Neural progenitor cell (in vitro differentiated cells): ENCODE data around the gene FAM13B. TPM values are rescaled to one million over a fixed set of nuclear protein-coding genes. Genes with fewer than 3 reads are reported as not detected.

ENCODE experiments used
- DNase-seq: peaks from one replicate; pipeline ENCODE4 v3.0.0-alpha.2; 2016; ENCODE audit warnings: low spot score
- H2AFZ ChIP-seq: fragments of 200-600 bp; sonication (generic); replicated peaks from 2 replicates; pipeline ENCODE4 v1.6.1; 2016; ENCODE audit warnings: antibody characterized with exemption
- H3F3A ChIP-seq: fragments of 200-600 bp; sonication (generic); 2 replicates; pipeline ENCODE4 v1.6.1; 2016; ENCODE audit warnings: antibody characterized with exemption, low read depth
- H3K27ac ChIP-seq: fragments of 200-600 bp; sonication (generic); 2 replicates; pipeline ENCODE4 v1.5.1; 2016; ENCODE audit warnings: mild to moderate bottlenecking
- H3K27me3 ChIP-seq: fragments of 200-600 bp; sonication (generic); 2 replicates; pipeline ENCODE4 v1.6.1; 2016; ENCODE audit warnings: mild to moderate bottlenecking, moderate library complexity
- H3K36me3 ChIP-seq: fragments of 200-600 bp; sonication (generic); 2 replicates; pipeline ENCODE4 v1.5.1; 2016
- H3K4me1 ChIP-seq: fragments of 200-600 bp; sonication (generic); 2 replicates; pipeline ENCODE4 v1.6.1; 2016; ENCODE audit warnings: mixed run types
- H3K4me2 ChIP-seq: fragments of 200-600 bp; sonication (generic); 2 replicates; pipeline ENCODE4 v1.6.1; 2016
- H3K4me3 ChIP-seq: fragments of 200-600 bp; sonication (generic); 2 replicates; pipeline ENCODE4 v1.5.1; 2016
- H3K79me2 ChIP-seq: fragments of 200-600 bp; sonication (generic); 2 replicates; pipeline ENCODE4 v1.6.1; 2016; ENCODE audit warnings: low read depth
- H3K9ac ChIP-seq: fragments of 200-600 bp; sonication (generic); 2 replicates; pipeline ENCODE4 v1.6.1; 2016
- H3K9me3 ChIP-seq: fragments of 200-600 bp; sonication (generic); 2 replicates; pipeline ENCODE4 v1.5.1; 2016; ENCODE audit warnings: low read depth
- H4K20me1 ChIP-seq: fragments of 200-600 bp; sonication (generic); 2 replicates; pipeline ENCODE4 v1.6.1; 2016; ENCODE audit warnings: low read depth
- H3K27ac Mint-ChIP-seq: 3 replicates; pipeline ENCODE4 v1.8.0; 2021; ENCODE audit warnings: mixed read lengths
- H3K27me3 Mint-ChIP-seq: 2 replicates; pipeline ENCODE4 v1.8.0; 2022; ENCODE audit warnings: low read depth, mild to moderate bottlenecking, inconsistent platforms, moderate library complexity, mixed read lengths; ENCODE audit not compliant: insufficient read depth
- H3K36me3 Mint-ChIP-seq: 3 replicates; pipeline ENCODE4 v1.8.0; 2021; ENCODE audit warnings: mixed read lengths
- H3K4me1 Mint-ChIP-seq: 3 replicates; pipeline ENCODE4 v1.8.0; 2021; ENCODE audit warnings: mixed read lengths
- H3K4me3 Mint-ChIP-seq: 3 replicates; pipeline ENCODE4 v1.8.0; 2021; ENCODE audit warnings: mild to moderate bottlenecking, moderate library complexity, mixed read lengths
- H3K9me3 Mint-ChIP-seq: 3 replicates; pipeline ENCODE4 v1.8.0; 2020; ENCODE audit warnings: mixed read lengths
- EZH2 ChIP-seq: fragments of 200-600 bp; sonication (generic); IDR thresholded peaks from 2 replicates; pipeline ENCODE4 v1.6.1; 2017; ENCODE audit warnings: antibody characterized with exemption, mild to moderate bottlenecking, moderate library complexity
- EZH2phosphoT487 ChIP-seq: fragments of 200-600 bp; sonication (generic); IDR thresholded peaks from 2 replicates; pipeline ENCODE4 v1.6.1; 2017; ENCODE audit warnings: antibody characterized with exemption
- total RNA-seq: library from RNA; depleted of rRNA; stranded (reverse); fragments of >200 nt; gene quantifications from 2 replicates; pipeline ENCODE4 v1.2.3, GENCODE V29; 2015; ENCODE audit warnings: low replicate concordance
- TF ChIP-seq, protein P1 (sequence below): fragments of 200-600 bp; sonication (generic); IDR thresholded peaks from 2 replicates; pipeline ENCODE4 v1.5.1; 2017; ENCODE audit warnings: antibody characterized with exemption, mild to moderate bottlenecking

The FAM13B gene
- total RNA-seq, 1 donor from 2014 or later = 41.7 TPM

DNA sequence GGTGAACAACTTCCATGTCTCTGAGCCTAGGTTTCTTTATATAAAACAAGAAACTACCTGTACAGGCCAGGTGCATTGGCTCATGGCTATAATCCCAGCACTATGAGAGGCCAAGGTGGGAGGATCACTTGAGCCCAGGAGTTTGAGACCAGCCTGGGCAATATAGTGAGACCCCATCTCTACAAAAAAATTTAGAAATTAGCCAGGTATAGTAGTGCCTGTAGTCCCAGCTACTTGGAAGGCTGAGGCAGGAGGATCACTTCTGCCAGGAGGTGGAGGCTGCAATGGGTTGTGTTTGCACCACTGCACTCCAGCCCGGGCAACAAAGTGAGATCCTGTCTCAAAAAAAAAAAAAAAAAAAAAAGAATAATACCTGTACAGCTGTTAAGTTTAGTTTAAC lies 11.1 kb downstream of the FAM13B start:
- no peaks in the 10 kb centered on the region for H3F3A ChIP-seq
- no peak overlapping the region for H3K27ac ChIP-seq
- no peak overlapping the region for H3K4me3 Mint-ChIP-seq
- H3K36me3 ChIP-seq = peaks cover 5% of the 10 kb centered on the region
- no peak overlapping the region for H3K9ac ChIP-seq
- no peak overlapping the region for H2AFZ ChIP-seq
- H3K4me3 ChIP-seq = no peak overlapping the region
- peaks cover 54% of the 10 kb centered on the region for H4K20me1 ChIP-seq
- peaks cover 3% of the 10 kb centered on the region for H3K4me1 Mint-ChIP-seq
- H3K27me3 ChIP-seq = no peaks in the 10 kb centered on the region
- H3K27me3 Mint-ChIP-seq = no peaks in the 10 kb centered on the region
- DNase-seq = no peak
- H3K4me1 ChIP-seq = no peaks in the 10 kb centered on the region
- TF ChIP-seq EZH2 = no peak
- peaks cover 30% of the 10 kb centered on the region for H3K36me3 Mint-ChIP-seq
- H3K27ac Mint-ChIP-seq = no peak overlapping the region
- H3K9me3 Mint-ChIP-seq = peaks cover 8% of the 10 kb centered on the region
- no peak overlapping the region for H3K4me2 ChIP-seq
- no peaks in the 10 kb centered on the region for H3K9me3 ChIP-seq
- H3K79me2 ChIP-seq = peaks cover 93% of the 10 kb centered on the region

GRCh38 chr5:138018849-138019248 lies 14.0 kb downstream of the FAM13B start:
- H3K36me3 Mint-ChIP-seq = peaks cover 31% of the 10 kb centered on the region

GRCh38 chr5:138015916-138016315 lies 17.0 kb downstream of the FAM13B start:
- no peak for DNase-seq
- Histone ChIP-seq H3K79me2 (peaks cover 76% of the 10 kb centered on the region), H2AFZ (no peak overlapping the region), H3K9ac (no peak overlapping the region), H3K4me1 (no peaks in the 10 kb centered on the region), H3K9me3 (no peaks in the 10 kb centered on the region), H3F3A (no peaks in the 10 kb centered on the region), H3K27ac (no peak overlapping the region), H3K27me3 (no peaks in the 10 kb centered on the region), H3K36me3 (peaks cover 18% of the 10 kb centered on the region), H3K4me2 (no peak overlapping the region), H4K20me1 (peaks cover 9% of the 10 kb centered on the region), H3K4me3 (no peak overlapping the region)
- Mint-ChIP-seq H3K4me1 (no peaks in the 10 kb centered on the region), H3K9me3 (no peaks in the 10 kb centered on the region), H3K27ac (no peak overlapping the region), H3K27me3 (no peaks in the 10 kb centered on the region), H3K4me3 (no peak overlapping the region), H3K36me3 (peaks cover 38% of the 10 kb centered on the region)
- TF ChIP-seq EZH2 (no peak), EZH2phosphoT487 (no peak)
- TF ChIP-seq, protein P1, sequence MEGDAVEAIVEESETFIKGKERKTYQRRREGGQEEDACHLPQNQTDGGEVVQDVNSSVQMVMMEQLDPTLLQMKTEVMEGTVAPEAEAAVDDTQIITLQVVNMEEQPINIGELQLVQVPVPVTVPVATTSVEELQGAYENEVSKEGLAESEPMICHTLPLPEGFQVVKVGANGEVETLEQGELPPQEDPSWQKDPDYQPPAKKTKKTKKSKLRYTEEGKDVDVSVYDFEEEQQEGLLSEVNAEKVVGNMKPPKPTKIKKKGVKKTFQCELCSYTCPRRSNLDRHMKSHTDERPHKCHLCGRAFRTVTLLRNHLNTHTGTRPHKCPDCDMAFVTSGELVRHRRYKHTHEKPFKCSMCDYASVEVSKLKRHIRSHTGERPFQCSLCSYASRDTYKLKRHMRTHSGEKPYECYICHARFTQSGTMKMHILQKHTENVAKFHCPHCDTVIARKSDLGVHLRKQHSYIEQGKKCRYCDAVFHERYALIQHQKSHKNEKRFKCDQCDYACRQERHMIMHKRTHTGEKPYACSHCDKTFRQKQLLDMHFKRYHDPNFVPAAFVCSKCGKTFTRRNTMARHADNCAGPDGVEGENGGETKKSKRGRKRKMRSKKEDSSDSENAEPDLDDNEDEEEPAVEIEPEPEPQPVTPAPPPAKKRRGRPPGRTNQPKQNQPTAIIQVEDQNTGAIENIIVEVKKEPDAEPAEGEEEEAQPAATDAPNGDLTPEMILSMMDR = no peak

More at GRCh38 chr5:138018849-138019248, 14.0 kb downstream of the FAM13B start:
- peaks cover 34% of the 10 kb centered on the region for H4K20me1 ChIP-seq
- H3K4me3 Mint-ChIP-seq = no peak overlapping the region
- no peak overlapping the region for H3K4me3 ChIP-seq
- TF ChIP-seq EZH2 (no peak), EZH2phosphoT487 (no peak)
- TF ChIP-seq, protein P1 = no peak
- no peaks in the 10 kb centered on the region for H3K27me3 Mint-ChIP-seq
- no peak overlapping the region for H2AFZ ChIP-seq
- H3K27ac ChIP-seq = no peak overlapping the region
- no peaks in the 10 kb centered on the region for H3K4me1 ChIP-seq
- H3K9ac ChIP-seq = no peak overlapping the region
- H3F3A ChIP-seq = no peaks in the 10 kb centered on the region
- no peaks in the 10 kb centered on the region for H3K9me3 Mint-ChIP-seq
- peaks cover 90% of the 10 kb centered on the region for H3K79me2 ChIP-seq
- no peak overlapping the region for H3K27ac Mint-ChIP-seq
- no peak overlapping the region for H3K4me2 ChIP-seq
- H3K9me3 ChIP-seq = no peaks in the 10 kb centered on the region
- peaks cover 3% of the 10 kb centered on the region for H3K4me1 Mint-ChIP-seq
- no peak for DNase-seq
- H3K27me3 ChIP-seq = no peaks in the 10 kb centered on the region
- H3K36me3 ChIP-seq = peaks cover 16% of the 10 kb centered on the region

- Mint-ChIP-seq H3K9me3 (no peaks in the 10 kb centered on the region), H3K4me3 (no peak overlapping the region)
Observed at GRCh38 chr5:138011991-138012390, 20.9 kb downstream of the FAM13B start.

More at GRCh38 chr5:138011991-138012390, 20.9 kb downstream of the FAM13B start:
- Histone ChIP-seq H3K9ac (no peak overlapping the region), H3K27ac (no peak overlapping the region), H3K9me3 (no peaks in the 10 kb centered on the region), H4K20me1 (peaks cover 4% of the 10 kb centered on the region), H3K4me2 (no peak overlapping the region), H3F3A (no peaks in the 10 kb centered on the region), H3K79me2 (peaks cover 44% of the 10 kb centered on the region), H3K4me1 (no peaks in the 10 kb centered on the region), H2AFZ (no peak overlapping the region), H3K27me3 (no peaks in the 10 kb centered on the region), H3K36me3 (peaks cover 34% of the 10 kb centered on the region), H3K4me3 (no peak overlapping the region)
- Mint-ChIP-seq H3K4me1 (no peaks in the 10 kb centered on the region), H3K36me3 (peaks cover 33% of the 10 kb centered on the region), H3K27ac (no peak overlapping the region), H3K27me3 (no peaks in the 10 kb centered on the region)
- TF ChIP-seq EZH2phosphoT487 = no peak
- TF ChIP-seq, protein P1 = no peak
- no peak for TF ChIP-seq EZH2
- no peak for DNase-seq
